Stimulated activated CD4-positive, alpha-beta T cell treated with anti-CD3 and anti-CD28 coated beads, TNF-alpha, amount 100 ng/mL, for 4 hours (primary cell): Measurements from ENCODE around the gene CSTF2T.
"Not testable (repeated sequence)": the region's sequence is repeated elsewhere in the genome, so short reads cannot be mapped to it uniquely, and the experiment has no call there.

Experiments used
- DNase-seq, 3 experiments: peaks; one replicate each; pipeline ENCODE4 v3.0.0-alpha.2; 2020; ENCODE audit warnings: low read depth in 3 of 3

CSTF2T gene

GRCh38 chr10:51698473-51699063 lies 827 bp downstream of the CSTF2T start:
- DNase-seq = no peak

- DNase-seq = no peak
Observed at GRCh38 chr10:51696251-51696650, 3.1 kb downstream of the CSTF2T start.

- no peak for DNase-seq
Observed at GRCh38 chr10:51694086-51694768, 5.2 kb downstream of the CSTF2T start.

- no peak for DNase-seq
Observed at GRCh38 chr10:51691135-51691534, 8.3 kb downstream of the CSTF2T start.

- DNase-seq = no peak
Observed at GRCh38 chr10:51689536-51689935, 9.9 kb downstream of the CSTF2T start.

GRCh38 chr10:51688826-51689225 lies 10.6 kb downstream of the CSTF2T start:
- DNase-seq = not testable (repeated sequence)

GRCh38 chr10:51687296-51687695 lies 12.1 kb downstream of the CSTF2T start:
- DNase-seq = no peak

- DNase-seq = no peak
Observed at GRCh38 chr10:51685768-51686167, 13.6 kb downstream of the CSTF2T start.

GRCh38 chr10:51683031-51683691 lies 16.2 kb downstream of the CSTF2T start:
- no peak for DNase-seq

GRCh38 chr10:51679841-51680240 lies 19.6 kb downstream of the CSTF2T start:
- no peak for DNase-seq

GRCh38 chr10:51675088-51675487 lies 24.3 kb downstream of the CSTF2T start:
- no peak for DNase-seq

GRCh38 chr10:51672039-51672535 lies 27.3 kb downstream of the CSTF2T start:
- DNase-seq = no peak

- DNase-seq = no peak
Observed at GRCh38 chr10:51669041-51669440, 30.4 kb downstream of the CSTF2T start.

GRCh38 chr10:51668336-51668689 lies 31.1 kb downstream of the CSTF2T start:
- no peak for DNase-seq

GRCh38 chr10:51667678-51668335 lies 31.6 kb downstream of the CSTF2T start:
- DNase-seq = no peak

- DNase-seq = no peak
Observed at GRCh38 chr10:51666456-51666855, 32.9 kb downstream of the CSTF2T start.

GRCh38 chr10:51663086-51663485 lies 36.3 kb downstream of the CSTF2T start:
- DNase-seq = no peak

GRCh38 chr10:51659344-51659743 lies 40.1 kb downstream of the CSTF2T start:
- no peak for DNase-seq

- DNase-seq = no peak
Observed at GRCh38 chr10:51658000-51658399, 41.4 kb downstream of the CSTF2T start.

GRCh38 chr10:51656503-51656902 lies 42.9 kb downstream of the CSTF2T start:
- DNase-seq = no peak

GRCh38 chr10:51654918-51655317 lies 44.5 kb downstream of the CSTF2T start:
- DNase-seq = no peak

- DNase-seq = no peak
Observed at GRCh38 chr10:51653025-51653424, 46.4 kb downstream of the CSTF2T start.

- DNase-seq = no peak
Observed at GRCh38 chr10:51651063-51651462, 48.3 kb downstream of the CSTF2T start.
